Measurements from ENCODE around the gene NR6A1. TPM values are rescaled to one million over a fixed set of nuclear protein-coding genes. Genes with fewer than 3 reads are reported as not detected.

The NR6A1 gene
- total and polyA plus RNA-seq, 2 of the 8 experiments (the other 6 are each of a cell fraction or from before 2014, with no cell fraction given) = 93.2 to 237 TPM

- WGBS, 2 experiments (ENCODE audit: extremely low coverage in 1 of 2, insufficient coverage in 1 of 2, insufficient read length in 1 of 2, insufficient replicate concordance in 2 of 2, low coverage in 1 of 2, low lambda C conversion rate in 2 of 2, missing lambda C conversion rate in 1 of 2) = 78% methylated on average over 5 of the region's 5 CpGs; no CpG with 5 or more reads in 1 of the 2 experiments
- TF ChIP-seq RNF2 (IDR thresholded peaks at IDR 0.05; ENCODE audit: borderline replicate concordance, low read depth, low read length, missing control alignments, poor library complexity, severe bottlenecking) = no peak
- TF ChIP-seq ZNF274 (IDR thresholded peaks at IDR 0.05; ENCODE audit: borderline replicate concordance, extremely low read depth, low read length) = no peak
- TF ChIP-seq POLR2A (IDR thresholded peaks at IDR 0.05; ENCODE audit: control extremely low read depth in 1 of 2, low read depth in 2 of 2, low read length in 2 of 2) = 0 out of 3 replicates have a peak, but pooled peaks of 1 of the 2 experiments have one; percentile 7
- peaks cover 0 to 18% (median 4%) of the 10 kb centered on the region in 4 experiments; a peak in 5 of 7 replicates for H3K4me1 ChIP-seq (replicated peaks in 1 of 4; ENCODE audit: control insufficient read depth in 3 of 4, insufficient read depth in 4 of 4, low read length in 3 of 4)
- no peak overlapping the region for H2BK120ac ChIP-seq (replicated peaks; ENCODE audit: low read depth, low read length)
- no peaks in the 10 kb centered on the region for H3K9me3 ChIP-seq (ENCODE audit: insufficient read depth in 2 of 2, low read depth in 1 of 2, low read length in 1 of 2)
- no peaks in the 10 kb centered on the region for H3K79me1 ChIP-seq (ENCODE audit: low read depth, low read length)
- no peak overlapping the region for H3K14ac ChIP-seq (ENCODE audit: insufficient read length)
- H3K36me3 ChIP-seq (ENCODE audit: control insufficient read depth in 2 of 4, insufficient read depth in 4 of 4, low read length in 3 of 4) = peaks cover 0 to 1% (median under 1%) of the 10 kb centered on the region in 4 experiments; a peak in 2 of 8 replicates
- no peak overlapping the region for H4K91ac ChIP-seq (replicated peaks; ENCODE audit: insufficient read length, low read length)
- ChIA-PET POLR2A (ENCODE audit: partially characterized antibody) (interaction anchor here (1.1 to 2.8 kb wide), 2 partner anchors 9 to 347 kb away, joined by 4 to 9 read pairs; partner anchors contain the start of genes ARPC5L and RPL35), CTCF (ENCODE audit: partially characterized antibody) (interaction anchor here (1.4 to 19.2 kb wide), 4 partner anchors 9 to 102 kb away, joined by 3 to 234 read pairs (median 8); no protein-coding TSS in a partner anchor)
- H2AFZ ChIP-seq (ENCODE audit: low read length) = no peak overlapping the region
- H4K20me1 ChIP-seq (replicated peaks in 1 of 2; ENCODE audit: control insufficient read depth in 1 of 2, insufficient read depth in 2 of 2, low read length in 2 of 2) = no peaks in the 10 kb centered on the region
- no peak overlapping the region for H3K4ac ChIP-seq (replicated peaks; ENCODE audit: insufficient read length, low read depth, low read length)
- no peaks in the 10 kb centered on the region for H3K23me2 ChIP-seq (ENCODE audit: low read depth, low read length)
- no peak overlapping the region for H3K9ac ChIP-seq (replicated peaks in 1 of 4; ENCODE audit: extremely low read depth in 1 of 4, low read depth in 3 of 4, low read length in 3 of 4)
- no peak overlapping the region for H3K4me3 ChIP-seq (ENCODE audit: extremely low read depth in 1 of 4, insufficient read depth in 2 of 4, low read depth in 3 of 4, low read length in 4 of 4)
- no peak overlapping the region for H2AK5ac ChIP-seq (ENCODE audit: low read depth, low read length)
- no peak overlapping the region for H2BK20ac ChIP-seq (ENCODE audit: low read length)
- FAIRE-seq = no peak
- no peak overlapping the region for H2BK12ac ChIP-seq (ENCODE audit: low read depth, low read length)
- no peak overlapping the region for H3K27ac ChIP-seq (ENCODE audit: low read depth, low read length)
- H3K27me3 ChIP-seq (replicated peaks in 1 of 4; ENCODE audit: control insufficient read depth in 3 of 4, extremely low read depth in 1 of 4, insufficient read depth in 3 of 4, low read length in 3 of 4) = no peaks in the 10 kb centered on the region
- no peak overlapping the region for H2BK5ac ChIP-seq (ENCODE audit: low read depth, low read length)
- H3K18ac ChIP-seq (ENCODE audit: extremely low read depth, low read length) = no peak overlapping the region
- no peak overlapping the region for H3K4me2 ChIP-seq (ENCODE audit: insufficient read depth in 1 of 2, low read depth in 2 of 2, low read length in 2 of 2)
- no peak overlapping the region for H2BK15ac ChIP-seq (ENCODE audit: low read length)
- no peak overlapping the region for H3K23ac ChIP-seq (ENCODE audit: insufficient read length)
- DNase-seq (ENCODE audit: low read depth in 1 of 2, low spot score in 2 of 2) = no peak
- H4K5ac ChIP-seq (ENCODE audit: insufficient read length, low read depth, low read length) = no peak overlapping the region
- no peak overlapping the region for H3K56ac ChIP-seq (replicated peaks; ENCODE audit: insufficient read length, low read depth, low read length)
- H3K79me2 ChIP-seq (ENCODE audit: control insufficient read depth in 1 of 2, insufficient read depth in 2 of 2, low read length in 2 of 2) = no peaks in the 10 kb centered on the region
- no peak overlapping the region for H4K8ac ChIP-seq (ENCODE audit: extremely low read depth, insufficient read depth, low read length)
Observed at GRCh38 chr9:124514874-124515273, 256.2 kb downstream of the NR6A1 start.

Data from H1 (cell line).